K562 (cell line): ENCODE measurements around the gene INSL3. TPM values are rescaled to one million over a fixed set of nuclear protein-coding genes. Genes with fewer than 3 reads are reported as not detected.
A peak's percentile ranks its signal among the peaks of the same experiment; 100 is the strongest.

Experiments
- CCAR2 ChIP-seq: fragments of 200-400 bp; formaldehyde crosslinking; IDR thresholded peaks from 2 replicates; pipeline ENCODE4 v1.6.1; 2017; ENCODE audit warnings: mild to moderate bottlenecking, low read depth, low read length
- COPS2 ChIP-seq: fragments of 450-650 bp; conservative IDR thresholded peaks from 2 replicates; pipeline ENCODE4 v1.6.1; 2016; ENCODE audit warnings: mild to moderate bottlenecking, moderate library complexity
- EP300 ChIP-seq: IDR thresholded peaks from 2 replicates; pipeline ENCODE4 v1.6.1; 2012; ENCODE audit warnings: low read length, improper control_type of control experiment
- GABPB1 ChIP-seq: sonication (generic); formaldehyde crosslinking; IDR thresholded peaks from 2 replicates; pipeline ENCODE4 v1.8.0; 2022; ENCODE audit warnings: mild to moderate bottlenecking, missing genetic modification reagents
- HNRNPUL1 ChIP-seq: fragments of 200-400 bp; formaldehyde crosslinking; IDR thresholded peaks from 2 replicates; pipeline ENCODE4 v1.6.1; 2017; ENCODE audit warnings: low read length
- MTA3 ChIP-seq: fragments of 450-650 bp; formaldehyde crosslinking; IDR thresholded peaks from 2 replicates; pipeline ENCODE4 v1.6.1; 2017; ENCODE audit warnings: mild to moderate bottlenecking, borderline replicate concordance
- POLR2AphosphoS5 ChIP-seq: IDR thresholded peaks from 2 replicates; pipeline ENCODE4 v1.6.1; 2011; ENCODE audit warnings: mild to moderate bottlenecking, low read depth, low read length, moderate library complexity; ENCODE audit not compliant: control insufficient read depth, insufficient read depth
- PTTG1 ChIP-seq: fragments of 450-650 bp; IDR thresholded peaks from 2 replicates; pipeline ENCODE4 v1.6.1; 2016; ENCODE audit warnings: low read depth, mild to moderate bottlenecking, missing genetic modification characterization, missing compliant biosample characterization
- RAD21 ChIP-seq, 2 experiments: fragments of 250-450 bp in 1 of 2; fragments of 450-650 bp in 1 of 2; sonication (Bioruptor Pico) in 1 of 2; formaldehyde crosslinking in 1 of 2; IDR thresholded peaks in 1 of 2; conservative IDR thresholded peaks in 1 of 2; 2 replicates each; pipeline versions ENCODE4 v1.4.0 to v1.8.0; 2020 to 2022; ENCODE audit warnings: mild to moderate bottlenecking in 2 of 2, moderate library complexity in 1 of 2
- RBBP5 ChIP-seq: fragments of 200-600 bp; sonication (generic); IDR thresholded peaks from 2 replicates; pipeline ENCODE4 v1.6.1; 2012; ENCODE audit warnings: borderline replicate concordance, mild to moderate bottlenecking, low read length, control low read depth, inconsistent platforms; ENCODE audit not compliant: insufficient read depth, poor library complexity, severe bottlenecking
- RBM14 ChIP-seq: fragments of 200-400 bp; formaldehyde crosslinking; IDR thresholded peaks from 2 replicates; pipeline ENCODE4 v1.6.1; 2018; ENCODE audit warnings: low read depth, mild to moderate bottlenecking, low read length, moderate library complexity, borderline replicate concordance; ENCODE audit not compliant: insufficient read depth
- SRSF9 ChIP-seq: fragments of 200-400 bp; formaldehyde crosslinking; IDR thresholded peaks from 2 replicates; pipeline ENCODE4 v1.6.1; 2017; ENCODE audit warnings: low read depth, low read length, borderline replicate concordance
- SUPT5H ChIP-seq: fragments of 450-650 bp; IDR thresholded peaks from 2 replicates; pipeline ENCODE4 v1.6.1; 2016
- TRIM24 ChIP-seq, 2 experiments: fragments of 450-650 bp; IDR thresholded peaks; 2 replicates each; pipeline ENCODE4 v1.6.1; 2016
- ZBTB17 ChIP-seq: fragments of 450-650 bp; formaldehyde crosslinking; IDR thresholded peaks from 2 replicates; pipeline ENCODE4 v1.4.0; 2020; ENCODE audit warnings: mild to moderate bottlenecking
- ZNF146 ChIP-seq: IDR thresholded peaks from one replicate; pipeline ENCODE4 v1.6.1; 2018; ENCODE audit warnings: missing compliant biosample characterization; ENCODE audit not compliant: unreplicated experiment
- polyA plus RNA-seq, 8 experiments: library from polyadenylated mRNA; depleted of rRNA in 4 of 8; stranded (reverse) in 5 of 8; unstranded in 3 of 8; fragments of >200 nt; fragmentation: Nextera tagmentation in 2 of 8; fragmentation: Illumina TruSeq in 1 of 8; extraction: Ambion mirVana in 2 of 8; extraction: Trizol in 1 of 8; gene quantifications; 2 replicates each; pipeline versions ENCODE4 v1.2.1 to v1.2.3, GENCODE V29; 2011 to 2014; ENCODE audit warnings: inconsistent platforms in 1 of 8, missing spikeins in 1 of 8
- total RNA-seq, 7 experiments: library from RNA; depleted of rRNA in 6 of 7; stranded (reverse); fragments of >200 nt in 6 of 7; fragmentation: Illumina TruSeq in 2 of 7; extraction: Trizol in 2 of 7; gene quantifications; 2 replicates each; pipeline versions ENCODE4 v1.2.1 to v1.2.3, GENCODE V29; 2011 to 2021; ENCODE audit warnings: low replicate concordance in 1 of 7
- TF ChIP-seq, protein P1 (sequence below), 2 experiments: fragments of 450-650 bp; conservative IDR thresholded peaks; 2 replicates each; pipeline ENCODE4 v1.6.1; 2017; ENCODE audit warnings: mild to moderate bottlenecking in 2 of 2, moderate library complexity in 2 of 2
- TF ChIP-seq, protein P2 (sequence below): fragments of 150-350 bp; conservative IDR thresholded peaks from 2 replicates; pipeline ENCODE4 v1.6.1; 2014; ENCODE audit warnings: low read length
- TF ChIP-seq, protein P3 (sequence below), 2 experiments: fragments of 450-650 bp in 1 of 2; sonication (generic) in 1 of 2; formaldehyde crosslinking; conservative IDR thresholded peaks; 2 replicates each; pipeline versions ENCODE4 v1.4.0 to v1.8.1; 2020 to 2022; ENCODE audit warnings: mild to moderate bottlenecking in 1 of 2, missing genetic modification reagents in 1 of 2
- TF ChIP-seq, protein P4 (sequence below): fragments of 250-450 bp; sonication (Bioruptor Pico); IDR thresholded peaks from 2 replicates; pipeline ENCODE4 v1.8.0; 2021; ENCODE audit warnings: moderate library complexity, mild to moderate bottlenecking, inconsistent platforms

The INSL3 gene
- total and polyA plus RNA-seq, 9 of the 15 experiments (the other 6 are each of a cell fraction or from before 2014, with no cell fraction given) = not detected

DNA sequence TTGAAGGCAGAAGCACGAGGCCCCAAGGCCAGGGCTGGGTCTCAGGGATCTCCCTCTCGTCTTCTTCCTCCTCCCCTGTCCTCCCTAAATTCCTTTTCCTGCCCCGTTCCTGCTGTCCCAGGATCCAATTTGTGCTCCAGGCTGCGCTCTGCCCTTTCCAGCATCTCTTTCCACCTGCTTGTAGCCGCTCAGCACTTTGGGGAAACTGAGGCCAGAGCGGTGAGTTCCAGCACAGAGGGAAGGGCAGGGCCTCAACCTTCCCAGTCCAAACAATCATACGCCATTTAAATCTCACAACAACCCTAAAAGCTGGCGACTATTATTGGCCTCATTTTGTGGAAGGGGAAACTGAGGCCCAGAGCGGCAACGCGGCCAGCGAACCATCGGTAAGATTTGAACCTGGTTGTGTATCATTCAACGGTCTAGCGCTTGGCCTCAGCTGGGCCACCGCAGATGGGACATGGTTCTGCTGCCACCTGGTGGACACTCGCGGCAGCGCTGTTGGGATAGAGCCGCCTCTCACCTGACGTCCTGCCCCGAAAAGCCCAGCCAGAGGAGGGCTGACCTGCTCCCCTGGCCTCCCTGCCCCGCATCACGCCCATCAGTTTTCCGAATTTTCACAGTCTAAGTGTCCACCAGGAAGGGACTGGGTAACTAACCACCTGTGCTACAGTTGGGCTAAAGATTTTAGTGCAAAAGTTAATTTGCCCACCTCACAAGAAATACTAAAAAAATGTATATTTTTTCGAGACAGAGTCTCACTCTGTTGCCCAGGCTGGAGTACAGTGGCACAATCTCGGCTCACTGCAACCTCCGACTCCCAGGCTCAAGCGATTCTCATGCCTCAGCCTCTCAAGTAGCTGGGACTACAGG is 34.2 kb upstream of the INSL3 start (continued):
- TF ChIP-seq TRIM24 (IDR thresholded peaks at IDR 0.05) (no peak), RBM14 (no peak), SRSF9 (no peak), COPS2 (no peak), RBBP5 (no peak), RAD21 (CRISPR knock-in tag; conservative IDR thresholded peaks at IDR 0.05 in 1 of 2, IDR thresholded peaks at IDR 0.05 in 1 of 2) (peak; percentile 89 to 96), CCAR2 (no peak), ZNF146 (CRISPR knock-in tag) (no peak), EP300 (no peak), GABPB1 (CRISPR knock-in tag) (no peak), HNRNPUL1 (no peak), POLR2AphosphoS5 (no peak), PTTG1 (tag) (no peak), SUPT5H (no peak), ZBTB17 (CRISPR knock-in tag) (no peak), MTA3 (no peak)
- TF ChIP-seq, protein P1, sequence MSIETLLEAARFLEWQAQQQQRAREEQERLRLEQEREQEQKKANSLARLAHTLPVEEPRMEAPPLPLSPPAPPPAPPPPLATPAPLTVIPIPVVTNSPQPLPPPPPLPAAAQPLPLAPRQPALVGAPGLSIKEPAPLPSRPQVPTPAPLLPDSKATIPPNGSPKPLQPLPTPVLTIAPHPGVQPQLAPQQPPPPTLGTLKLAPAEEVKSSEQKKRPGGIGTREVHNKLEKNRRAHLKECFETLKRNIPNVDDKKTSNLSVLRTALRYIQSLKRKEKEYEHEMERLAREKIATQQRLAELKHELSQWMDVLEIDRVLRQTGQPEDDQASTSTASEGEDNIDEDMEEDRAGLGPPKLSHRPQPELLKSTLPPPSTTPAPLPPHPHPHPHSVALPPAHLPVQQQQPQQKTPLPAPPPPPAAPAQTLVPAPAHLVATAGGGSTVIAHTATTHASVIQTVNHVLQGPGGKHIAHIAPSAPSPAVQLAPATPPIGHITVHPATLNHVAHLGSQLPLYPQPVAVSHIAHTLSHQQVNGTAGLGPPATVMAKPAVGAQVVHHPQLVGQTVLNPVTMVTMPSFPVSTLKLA (conservative IDR thresholded peaks at IDR 0.05) = no peak
- TF ChIP-seq, protein P2, sequence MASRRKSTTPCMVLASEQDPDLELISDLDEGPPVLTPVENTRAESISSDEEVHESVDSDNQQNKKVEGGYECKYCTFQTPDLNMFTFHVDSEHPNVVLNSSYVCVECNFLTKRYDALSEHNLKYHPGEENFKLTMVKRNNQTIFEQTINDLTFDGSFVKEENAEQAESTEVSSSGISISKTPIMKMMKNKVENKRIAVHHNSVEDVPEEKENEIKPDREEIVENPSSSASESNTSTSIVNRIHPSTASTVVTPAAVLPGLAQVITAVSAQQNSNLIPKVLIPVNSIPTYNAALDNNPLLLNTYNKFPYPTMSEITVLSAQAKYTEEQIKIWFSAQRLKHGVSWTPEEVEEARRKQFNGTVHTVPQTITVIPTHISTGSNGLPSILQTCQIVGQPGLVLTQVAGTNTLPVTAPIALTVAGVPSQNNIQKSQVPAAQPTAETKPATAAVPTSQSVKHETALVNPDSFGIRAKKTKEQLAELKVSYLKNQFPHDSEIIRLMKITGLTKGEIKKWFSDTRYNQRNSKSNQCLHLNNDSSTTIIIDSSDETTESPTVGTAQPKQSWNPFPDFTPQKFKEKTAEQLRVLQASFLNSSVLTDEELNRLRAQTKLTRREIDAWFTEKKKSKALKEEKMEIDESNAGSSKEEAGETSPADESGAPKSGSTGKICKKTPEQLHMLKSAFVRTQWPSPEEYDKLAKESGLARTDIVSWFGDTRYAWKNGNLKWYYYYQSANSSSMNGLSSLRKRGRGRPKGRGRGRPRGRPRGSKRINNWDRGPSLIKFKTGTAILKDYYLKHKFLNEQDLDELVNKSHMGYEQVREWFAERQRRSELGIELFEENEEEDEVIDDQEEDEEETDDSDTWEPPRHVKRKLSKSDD = 0 out of 2 replicates have a peak, but pooled peaks have one; percentile 45
- TF ChIP-seq, protein P3, sequence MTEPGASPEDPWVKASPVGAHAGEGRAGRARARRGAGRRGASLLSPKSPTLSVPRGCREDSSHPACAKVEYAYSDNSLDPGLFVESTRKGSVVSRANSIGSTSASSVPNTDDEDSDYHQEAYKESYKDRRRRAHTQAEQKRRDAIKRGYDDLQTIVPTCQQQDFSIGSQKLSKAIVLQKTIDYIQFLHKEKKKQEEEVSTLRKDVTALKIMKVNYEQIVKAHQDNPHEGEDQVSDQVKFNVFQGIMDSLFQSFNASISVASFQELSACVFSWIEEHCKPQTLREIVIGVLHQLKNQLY (CRISPR knock-in tag; conservative IDR thresholded peaks at IDR 0.05) = no peak
- TF ChIP-seq, protein P4, sequence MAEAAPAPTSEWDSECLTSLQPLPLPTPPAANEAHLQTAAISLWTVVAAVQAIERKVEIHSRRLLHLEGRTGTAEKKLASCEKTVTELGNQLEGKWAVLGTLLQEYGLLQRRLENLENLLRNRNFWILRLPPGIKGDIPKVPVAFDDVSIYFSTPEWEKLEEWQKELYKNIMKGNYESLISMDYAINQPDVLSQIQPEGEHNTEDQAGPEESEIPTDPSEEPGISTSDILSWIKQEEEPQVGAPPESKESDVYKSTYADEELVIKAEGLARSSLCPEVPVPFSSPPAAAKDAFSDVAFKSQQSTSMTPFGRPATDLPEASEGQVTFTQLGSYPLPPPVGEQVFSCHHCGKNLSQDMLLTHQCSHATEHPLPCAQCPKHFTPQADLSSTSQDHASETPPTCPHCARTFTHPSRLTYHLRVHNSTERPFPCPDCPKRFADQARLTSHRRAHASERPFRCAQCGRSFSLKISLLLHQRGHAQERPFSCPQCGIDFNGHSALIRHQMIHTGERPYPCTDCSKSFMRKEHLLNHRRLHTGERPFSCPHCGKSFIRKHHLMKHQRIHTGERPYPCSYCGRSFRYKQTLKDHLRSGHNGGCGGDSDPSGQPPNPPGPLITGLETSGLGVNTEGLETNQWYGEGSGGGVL (CRISPR knock-in tag) = no peak
